Gastroesophageal sphincter (tissue), 4 donors: ENCODE results near the gene E2F1. TPM values are rescaled to one million over a fixed set of nuclear protein-coding genes. Genes with fewer than 3 reads are reported as not detected.

Source experiments
- ATAC-seq: fragments of 150-250 bp; one replicate; pipeline ENCODE4 v1.9.1; 2016; ENCODE audit warnings: mild to moderate bottlenecking, moderate library complexity
- H3K27ac ChIP-seq, 4 donors: fragments of 200-600 bp; sonication (generic) in 3 of 4; 1 replicate in 3 of 4; 2 replicates in 1 of 4; pipeline ENCODE4 v1.5.1; 2016 to 2019
- H3K27me3 ChIP-seq: fragments of 200-600 bp; sonication (generic); one replicate; pipeline ENCODE4 v1.5.1; 2019
- H3K36me3 ChIP-seq, 2 donors: fragments of 200-600 bp; sonication (generic); one replicate each; pipeline ENCODE4 v1.5.1; 2019; ENCODE audit warnings: control low read depth in 1 of 2
- H3K4me1 ChIP-seq, 3 donors: fragments of 200-600 bp; sonication (generic); 1 replicate in 2 of 3; 2 replicates in 1 of 3; pipeline ENCODE4 v1.5.1; 2016 to 2019; ENCODE audit warnings: control low read depth in 2 of 3
- H3K4me3 ChIP-seq, 2 donors: fragments of 200-600 bp; sonication (generic); one replicate each; pipeline ENCODE4 v1.5.1; 2019; ENCODE audit warnings: mild to moderate bottlenecking in 1 of 2, moderate library complexity in 1 of 2
- H3K9me3 ChIP-seq, 3 donors: fragments of 200-600 bp; sonication (generic); one replicate each; pipeline ENCODE4 v1.5.1; 2017 to 2019; ENCODE audit warnings: control low read depth in 2 of 3
- EP300 ChIP-seq: sonication (generic); formaldehyde crosslinking; IDR thresholded peaks from one replicate; pipeline ENCODE4 v1.6.1; 2017; ENCODE audit warnings: antibody characterized with exemption, mild to moderate bottlenecking
- POLR2A ChIP-seq, 2 donors: fragments of 450-650 bp; IDR thresholded peaks; one replicate each; pipeline ENCODE4 v1.6.1; 2017; ENCODE audit warnings: antibody characterized with exemption in 2 of 2, mild to moderate bottlenecking in 2 of 2, moderate library complexity in 1 of 2
- POLR2AphosphoS5 ChIP-seq: sonication (generic); formaldehyde crosslinking; IDR thresholded peaks from one replicate; pipeline ENCODE4 v1.6.1; 2017; ENCODE audit warnings: antibody characterized with exemption
- WGBS, 2 donors: methylation state at CpG; one replicate each; pipeline ENCODE4 v1.1.5; 2018; ENCODE audit warnings: low coverage in 1 of 2; 5-methylcytosine and 5-hydroxymethylcytosine counted together
- total RNA-seq, 4 donors: library from RNA; depleted of rRNA; stranded (reverse); fragments of >200 nt; gene quantifications; one replicate each; pipeline ENCODE4 v1.1.0, GENCODE V29; 2016
- TF ChIP-seq, protein P1 (sequence below), 4 experiments: fragments of 200-600 bp in 2 of 4; fragments of 450-650 bp in 2 of 4; sonication (generic) in 1 of 4; IDR thresholded peaks; one replicate each; pipeline ENCODE4 v1.5.1; 2017 to 2019; ENCODE audit warnings: antibody characterized with exemption in 4 of 4, mild to moderate bottlenecking in 2 of 4, moderate library complexity in 2 of 4

E2F1 gene
- total RNA-seq, 4 donors from 2014 or later = 0.57 to 4.4 (median 1.5) TPM

GRCh38 chr20:33656783-33657703, 29.1 kb downstream of the E2F1 start:
- Histone ChIP-seq H3K4me3 (no peak overlapping the region), H3K27ac (no peak overlapping the region), H3K27me3 (no peaks in the 10 kb centered on the region), H3K4me1 (peaks cover 0 to 15% (median 9%) of the 10 kb centered on the region in 3 donors), H3K9me3 (no peaks in the 10 kb centered on the region), H3K36me3 (peaks cover 0 to 49% of the 10 kb centered on the region in 2 donors)
- no peak for ATAC-seq
- TF ChIP-seq EP300 (no peak), POLR2A (IDR thresholded peaks at IDR 0.05) (no peak), POLR2AphosphoS5 (no peak)
- TF ChIP-seq, protein P1, sequence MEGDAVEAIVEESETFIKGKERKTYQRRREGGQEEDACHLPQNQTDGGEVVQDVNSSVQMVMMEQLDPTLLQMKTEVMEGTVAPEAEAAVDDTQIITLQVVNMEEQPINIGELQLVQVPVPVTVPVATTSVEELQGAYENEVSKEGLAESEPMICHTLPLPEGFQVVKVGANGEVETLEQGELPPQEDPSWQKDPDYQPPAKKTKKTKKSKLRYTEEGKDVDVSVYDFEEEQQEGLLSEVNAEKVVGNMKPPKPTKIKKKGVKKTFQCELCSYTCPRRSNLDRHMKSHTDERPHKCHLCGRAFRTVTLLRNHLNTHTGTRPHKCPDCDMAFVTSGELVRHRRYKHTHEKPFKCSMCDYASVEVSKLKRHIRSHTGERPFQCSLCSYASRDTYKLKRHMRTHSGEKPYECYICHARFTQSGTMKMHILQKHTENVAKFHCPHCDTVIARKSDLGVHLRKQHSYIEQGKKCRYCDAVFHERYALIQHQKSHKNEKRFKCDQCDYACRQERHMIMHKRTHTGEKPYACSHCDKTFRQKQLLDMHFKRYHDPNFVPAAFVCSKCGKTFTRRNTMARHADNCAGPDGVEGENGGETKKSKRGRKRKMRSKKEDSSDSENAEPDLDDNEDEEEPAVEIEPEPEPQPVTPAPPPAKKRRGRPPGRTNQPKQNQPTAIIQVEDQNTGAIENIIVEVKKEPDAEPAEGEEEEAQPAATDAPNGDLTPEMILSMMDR (IDR thresholded peaks at IDR 0.05) = no peak
- 83% methylated on average over 3 of the region's 17 CpGs; no CpG with 5 or more reads in 1 of the 2 donors for WGBS, 2 donors

DNA sequence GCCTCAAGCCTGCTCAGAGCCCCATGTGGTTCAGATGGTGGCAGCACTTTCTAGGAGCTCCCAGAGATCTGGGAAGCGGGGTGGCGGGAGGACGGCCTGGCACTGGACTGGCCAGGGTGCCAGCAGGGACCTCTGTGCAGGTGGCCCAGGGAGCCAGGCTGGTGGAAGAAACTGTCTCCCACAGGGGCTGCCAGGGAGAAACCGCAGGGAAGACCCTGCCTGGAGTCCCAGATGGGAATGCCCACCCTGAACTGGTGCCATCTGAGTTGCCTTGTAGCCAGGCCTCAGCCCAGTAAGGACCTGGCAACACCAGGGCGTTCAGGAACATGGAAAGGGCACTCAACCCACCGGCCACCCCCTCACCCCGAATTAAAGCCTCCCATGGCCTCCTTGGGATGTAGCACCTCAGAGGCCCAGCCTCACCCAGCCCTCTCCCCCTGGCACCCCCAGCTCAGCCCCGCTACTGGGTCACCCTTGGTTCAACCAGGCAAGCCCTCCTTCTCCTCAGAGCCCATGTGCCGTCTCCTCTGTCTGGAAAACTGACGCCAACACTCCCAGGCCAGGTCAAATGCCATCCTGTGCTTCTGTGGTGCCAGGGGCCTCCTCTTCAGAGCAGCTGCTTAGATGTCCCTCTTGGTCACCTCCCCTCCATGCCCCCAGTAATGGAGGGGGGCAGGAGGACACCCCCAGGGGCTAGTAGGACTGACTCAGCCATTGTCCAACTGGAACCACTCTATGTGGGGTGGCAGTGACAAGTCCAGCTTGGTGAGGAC, 30.0 kb downstream of the E2F1 start:
- H3K36me3 ChIP-seq = peaks cover 0 to 49% of the 10 kb centered on the region in 2 donors
- WGBS, 2 donors = 84% methylated on average over 2 of the region's 10 CpGs; no CpG with 5 or more reads in 1 of the 2 donors
- H3K4me1 ChIP-seq = peaks cover 0 to 14% (median 9%) of the 10 kb centered on the region in 3 donors
- ATAC-seq = no peak
- H3K4me3 ChIP-seq = no peak overlapping the region
- H3K9me3 ChIP-seq = no peaks in the 10 kb centered on the region
- TF ChIP-seq POLR2AphosphoS5 (no peak), POLR2A (IDR thresholded peaks at IDR 0.05) (no peak), EP300 (no peak)
- TF ChIP-seq, protein P1 (IDR thresholded peaks at IDR 0.05) = no peak
- H3K27ac ChIP-seq = no peak overlapping the region
- H3K27me3 ChIP-seq = no peaks in the 10 kb centered on the region

GRCh38 chr20:33655164-33655563, 31.0 kb downstream of the E2F1 start:
- H3K4me3 ChIP-seq = no peak overlapping the region

GRCh38 chr20:33654680-33655161, 31.5 kb downstream of the E2F1 start:
- 73 to 80% methylated on average over 7 to 10 of the region's 14 CpGs for WGBS, 2 donors
- Histone ChIP-seq H3K4me1 (peaks cover 0 to 17% (median 9%) of the 10 kb centered on the region in 3 donors), H3K36me3 (peaks cover 0 to 36% of the 10 kb centered on the region in 2 donors), H3K9me3 (no peaks in the 10 kb centered on the region), H3K4me3 (no peak overlapping the region), H3K27ac (no peak overlapping the region), H3K27me3 (no peaks in the 10 kb centered on the region)
- no peak for TF ChIP-seq EP300
- TF ChIP-seq POLR2A (IDR thresholded peaks at IDR 0.05) = no peak
- TF ChIP-seq, protein P1 (IDR thresholded peaks at IDR 0.05) = no peak
- TF ChIP-seq POLR2AphosphoS5 = no peak
- ATAC-seq = no peak

More at GRCh38 chr20:33655164-33655563, 31.0 kb downstream of the E2F1 start:
- 63% methylated on average over 1 of the region's 4 CpGs; no CpG with 5 or more reads in 1 of the 2 donors for WGBS, 2 donors
- Histone ChIP-seq H3K4me1 (peaks cover 0 to 14% (median 9%) of the 10 kb centered on the region in 3 donors), H3K27me3 (no peaks in the 10 kb centered on the region), H3K36me3 (peaks cover 0 to 41% of the 10 kb centered on the region in 2 donors), H3K9me3 (no peaks in the 10 kb centered on the region), H3K27ac (no peak overlapping the region)
- TF ChIP-seq POLR2A (IDR thresholded peaks at IDR 0.05) = no peak
- TF ChIP-seq, protein P1 (IDR thresholded peaks at IDR 0.05) = no peak
- TF ChIP-seq EP300 = no peak
- no peak for TF ChIP-seq POLR2AphosphoS5
- ATAC-seq = no peak
